ENCODE results near the gene DST. TPM values are rescaled to one million over a fixed set of nuclear protein-coding genes. Genes with fewer than 3 reads are reported as not detected.

The DST gene
- total RNA-seq, 2 experiments from 2014 or later, result 5.7 to 5.9 TPM

GRCh38 chr6:56658326-56658725 is 15.6 kb upstream of the DST start:
- no peak for DNase-seq
- H3K36me3 ChIP-seq (ENCODE audit: insufficient read depth, low read length), result no peaks in the 10 kb centered on the region
- no peaks in the 10 kb centered on the region for H3K4me1 Mint-ChIP-seq (ENCODE audit: low read depth)
- no peaks in the 10 kb centered on the region for H3K9me3 Mint-ChIP-seq
- POLR2A ChIA-PET, result no interaction called here
- H3K9me3 ChIP-seq (ENCODE audit: control insufficient read depth in 1 of 2, insufficient read depth in 1 of 2, low read length in 2 of 2), result no peaks in the 10 kb centered on the region
- no peak overlapping the region for H3K4me3 ChIP-seq (ENCODE audit: low read length)
- TF ChIP-seq, protein P1, sequence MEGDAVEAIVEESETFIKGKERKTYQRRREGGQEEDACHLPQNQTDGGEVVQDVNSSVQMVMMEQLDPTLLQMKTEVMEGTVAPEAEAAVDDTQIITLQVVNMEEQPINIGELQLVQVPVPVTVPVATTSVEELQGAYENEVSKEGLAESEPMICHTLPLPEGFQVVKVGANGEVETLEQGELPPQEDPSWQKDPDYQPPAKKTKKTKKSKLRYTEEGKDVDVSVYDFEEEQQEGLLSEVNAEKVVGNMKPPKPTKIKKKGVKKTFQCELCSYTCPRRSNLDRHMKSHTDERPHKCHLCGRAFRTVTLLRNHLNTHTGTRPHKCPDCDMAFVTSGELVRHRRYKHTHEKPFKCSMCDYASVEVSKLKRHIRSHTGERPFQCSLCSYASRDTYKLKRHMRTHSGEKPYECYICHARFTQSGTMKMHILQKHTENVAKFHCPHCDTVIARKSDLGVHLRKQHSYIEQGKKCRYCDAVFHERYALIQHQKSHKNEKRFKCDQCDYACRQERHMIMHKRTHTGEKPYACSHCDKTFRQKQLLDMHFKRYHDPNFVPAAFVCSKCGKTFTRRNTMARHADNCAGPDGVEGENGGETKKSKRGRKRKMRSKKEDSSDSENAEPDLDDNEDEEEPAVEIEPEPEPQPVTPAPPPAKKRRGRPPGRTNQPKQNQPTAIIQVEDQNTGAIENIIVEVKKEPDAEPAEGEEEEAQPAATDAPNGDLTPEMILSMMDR (IDR thresholded peaks at IDR 0.05), result no peak
- H3K27me3 ChIP-seq (ENCODE audit: control insufficient read depth in 1 of 2, insufficient read depth in 2 of 2, low read length in 2 of 2), result no peaks in the 10 kb centered on the region
- no peak overlapping the region for H3K27ac ChIP-seq (ENCODE audit: low read depth in 1 of 2, low read length in 2 of 2)
- H3K27me3 Mint-ChIP-seq, result no peaks in the 10 kb centered on the region
- CTCF ChIA-PET, result no interaction called here
- no peaks in the 10 kb centered on the region for H3K4me1 ChIP-seq (ENCODE audit: insufficient read depth, low read length)
- intact Hi-C loops (cut with DNase I, micrococcal nuclease), result no loop called here
- no peak overlapping the region for H3K27ac Mint-ChIP-seq
- ATAC-seq (ENCODE audit: poor library complexity), result no peak
- H3K36me3 Mint-ChIP-seq (ENCODE audit: low read depth), result no peaks in the 10 kb centered on the region
- no peak overlapping the region for H3K4me3 Mint-ChIP-seq

GRCh38 chr6:56657354-56657753 is 14.7 kb upstream of the DST start:
- H3K27me3 Mint-ChIP-seq, result no peaks in the 10 kb centered on the region
- Histone ChIP-seq H3K36me3 (ENCODE audit: insufficient read depth, low read length) (no peaks in the 10 kb centered on the region), H3K4me1 (ENCODE audit: insufficient read depth, low read length) (no peaks in the 10 kb centered on the region), H3K9me3 (ENCODE audit: control insufficient read depth in 1 of 2, insufficient read depth in 1 of 2, low read length in 2 of 2) (no peaks in the 10 kb centered on the region), H3K27me3 (ENCODE audit: control insufficient read depth in 1 of 2, insufficient read depth in 2 of 2, low read length in 2 of 2) (no peaks in the 10 kb centered on the region), H3K27ac (ENCODE audit: low read depth in 1 of 2, low read length in 2 of 2) (no peak overlapping the region), H3K4me3 (ENCODE audit: low read length) (no peak overlapping the region)
- TF ChIP-seq, protein P1 (IDR thresholded peaks at IDR 0.05), result no peak
- no peaks in the 10 kb centered on the region for H3K9me3 Mint-ChIP-seq
- no peak for DNase-seq
- ChIA-PET POLR2A (no interaction called here), CTCF (no interaction called here)
- H3K36me3 Mint-ChIP-seq (ENCODE audit: low read depth), result no peaks in the 10 kb centered on the region
- no peaks in the 10 kb centered on the region for H3K4me1 Mint-ChIP-seq (ENCODE audit: low read depth)
- H3K4me3 Mint-ChIP-seq, result no peak overlapping the region
- H3K27ac Mint-ChIP-seq, result no peak overlapping the region
- intact Hi-C loops (cut with DNase I, micrococcal nuclease), result no loop called here
- no peak for ATAC-seq (ENCODE audit: poor library complexity)

DNA sequence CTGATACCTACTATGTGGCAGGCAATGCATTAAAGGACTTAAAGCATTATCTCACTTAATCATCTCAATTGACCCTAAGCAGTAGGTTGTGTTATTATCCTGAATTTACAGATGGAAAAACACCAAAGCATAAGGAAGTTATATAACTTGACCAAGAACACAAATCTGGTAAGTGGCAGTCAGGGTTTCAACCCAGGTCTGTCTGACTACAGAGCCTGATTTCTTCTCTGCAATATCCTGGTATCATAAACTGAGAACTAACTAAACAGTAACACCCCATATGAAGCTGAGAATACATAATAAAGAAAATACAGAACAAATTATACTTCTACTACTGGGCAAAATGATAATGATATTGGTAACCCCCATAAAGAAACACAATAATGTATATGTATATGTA is 13.8 kb upstream of the DST start:
- no peaks in the 10 kb centered on the region for H3K9me3 Mint-ChIP-seq
- DNase-seq (no peak), ATAC-seq (ENCODE audit: poor library complexity) (no peak)
- Histone ChIP-seq H3K36me3 (ENCODE audit: insufficient read depth, low read length) (no peaks in the 10 kb centered on the region), H3K27me3 (ENCODE audit: control insufficient read depth in 1 of 2, insufficient read depth in 2 of 2, low read length in 2 of 2) (peaks cover 0 to 2% of the 10 kb centered on the region in 2 experiments), H3K27ac (ENCODE audit: low read depth in 1 of 2, low read length in 2 of 2) (no peak overlapping the region), H3K9me3 (ENCODE audit: control insufficient read depth in 1 of 2, insufficient read depth in 1 of 2, low read length in 2 of 2) (no peaks in the 10 kb centered on the region), H3K4me3 (ENCODE audit: low read length) (no peak overlapping the region), H3K4me1 (ENCODE audit: insufficient read depth, low read length) (no peaks in the 10 kb centered on the region)
- no peak overlapping the region for H3K27ac Mint-ChIP-seq
- no peak overlapping the region for H3K4me3 Mint-ChIP-seq
- H3K36me3 Mint-ChIP-seq (ENCODE audit: low read depth), result no peaks in the 10 kb centered on the region
- H3K27me3 Mint-ChIP-seq, result no peaks in the 10 kb centered on the region
- POLR2A ChIA-PET, result no interaction called here
- intact Hi-C loops (cut with DNase I, micrococcal nuclease), result no loop called here
- CTCF ChIA-PET, result no interaction called here
- TF ChIP-seq, protein P1 (IDR thresholded peaks at IDR 0.05), result no peak
- H3K4me1 Mint-ChIP-seq (ENCODE audit: low read depth), result no peaks in the 10 kb centered on the region

Measured in CD4-positive, alpha-beta T cell (primary cell).